Peyer's patch (tissue), 4 donors: ENCODE measurements around the gene PYGB. TPM values are rescaled to one million over a fixed set of nuclear protein-coding genes. Genes with fewer than 3 reads are reported as not detected.

Source experiments
- DNase-seq, 3 donors: peaks; one replicate each; pipeline ENCODE4 v3.0.0-alpha.2; 2017 to 2019
- H3K27ac ChIP-seq, 4 donors: fragments of 200-600 bp; sonication (generic); one replicate each; pipeline ENCODE4 v1.5.1; 2016 to 2019
- H3K27me3 ChIP-seq, 2 donors: fragments of 200-600 bp; sonication (generic); one replicate each; pipeline ENCODE4 v1.5.1; 2019
- H3K36me3 ChIP-seq, 3 donors: fragments of 200-600 bp; sonication (generic); one replicate each; pipeline ENCODE4 v1.5.1; 2016 to 2019
- H3K4me1 ChIP-seq, 4 donors: fragments of 200-600 bp; sonication (generic); one replicate each; pipeline ENCODE4 v1.5.1; 2016 to 2019
- H3K4me3 ChIP-seq, 4 donors: fragments of 200-600 bp; sonication (generic); 1 replicate in 3 of 4; 2 replicates in 1 of 4; pipeline ENCODE4 v1.5.1; 2016 to 2019; ENCODE audit warnings: mild to moderate bottlenecking in 1 of 4
- H3K9me3 ChIP-seq, 4 donors: fragments of 200-600 bp; sonication (generic); one replicate each; pipeline ENCODE4 v1.5.1; 2016 to 2019; ENCODE audit warnings: mild to moderate bottlenecking in 1 of 4
- CTCF ChIP-seq, 6 experiments: fragments of 450-650 bp in 4 of 6; fragments of 200-600 bp in 2 of 6; sonication (generic) in 1 of 6; IDR thresholded peaks; one replicate each; pipeline ENCODE4 v1.5.1; 2017 to 2019; ENCODE audit warnings: antibody characterized with exemption in 6 of 6, mild to moderate bottlenecking in 3 of 6, moderate library complexity in 1 of 6
- POLR2A ChIP-seq, 2 donors: fragments of 450-650 bp; IDR thresholded peaks; one replicate each; pipeline ENCODE4 v1.5.1; 2017; ENCODE audit warnings: antibody characterized with exemption in 2 of 2, mild to moderate bottlenecking in 2 of 2, moderate library complexity in 2 of 2
- total RNA-seq, 4 donors: library from RNA; depleted of rRNA; stranded (reverse); fragments of >200 nt; gene quantifications; one replicate each; pipeline ENCODE4 v1.1.0, GENCODE V29; 2016

The PYGB gene
- total RNA-seq, 4 donors from 2014 or later: 88.3 to 154 (median 124) TPM

- Histone ChIP-seq H3K4me1 (peaks cover 0 to 5% (median 0%) of the 10 kb centered on the region in 4 donors), H3K27ac (peak overlapping the region in 1 of 4 donors; percentile 18), H3K9me3 (no peaks in the 10 kb centered on the region), H3K27me3 (no peaks in the 10 kb centered on the region), H3K36me3 (peaks cover 0 to 12% (median 0%) of the 10 kb centered on the region in 3 donors), H3K4me3 (no peak overlapping the region)
- TF ChIP-seq POLR2A (IDR thresholded peaks at IDR 0.05) (no peak), CTCF (IDR thresholded peaks at IDR 0.05) (no peak)
- no peak for DNase-seq
Measured at GRCh38 chr20:25204550-25205276, 43.2 kb upstream of the PYGB start.

- no peak for DNase-seq
- Histone ChIP-seq H3K27me3 (no peaks in the 10 kb centered on the region), H3K36me3 (peaks cover 0 to 19% (median 0%) of the 10 kb centered on the region in 3 donors), H3K4me1 (no peaks in the 10 kb centered on the region), H3K4me3 (no peak overlapping the region), H3K27ac (peak overlapping the region in 1 of 4 donors; percentile 18), H3K9me3 (no peaks in the 10 kb centered on the region)
- TF ChIP-seq CTCF (IDR thresholded peaks at IDR 0.05): no peak
- no peak for TF ChIP-seq POLR2A (IDR thresholded peaks at IDR 0.05)
Measured at GRCh38 chr20:25205277-25206062, 42.4 kb upstream of the PYGB start.

GRCh38 chr20:25206063-25206403 is 41.9 kb upstream of the PYGB start:
- Histone ChIP-seq H3K4me1 (no peaks in the 10 kb centered on the region), H3K27me3 (no peaks in the 10 kb centered on the region), H3K9me3 (no peaks in the 10 kb centered on the region), H3K27ac (no peak overlapping the region), H3K4me3 (no peak overlapping the region), H3K36me3 (peaks cover 0 to 25% (median 0%) of the 10 kb centered on the region in 3 donors)
- no peak for DNase-seq
- TF ChIP-seq CTCF (IDR thresholded peaks at IDR 0.05): no peak
- TF ChIP-seq POLR2A (IDR thresholded peaks at IDR 0.05): no peak

GRCh38 chr20:25206548-25206947 is 41.3 kb upstream of the PYGB start:
- Histone ChIP-seq H3K27ac (no peak overlapping the region), H3K4me1 (no peaks in the 10 kb centered on the region), H3K27me3 (no peaks in the 10 kb centered on the region), H3K9me3 (no peaks in the 10 kb centered on the region), H3K36me3 (peaks cover 0 to 30% (median 0%) of the 10 kb centered on the region in 3 donors), H3K4me3 (no peak overlapping the region)
- TF ChIP-seq CTCF (IDR thresholded peaks at IDR 0.05): no peak
- TF ChIP-seq POLR2A (IDR thresholded peaks at IDR 0.05): no peak
- DNase-seq: no peak

GRCh38 chr20:25207149-25207959 is 40.5 kb upstream of the PYGB start:
- H3K27me3 ChIP-seq: no peaks in the 10 kb centered on the region
- no peak for DNase-seq
- H3K27ac ChIP-seq: no peak overlapping the region
- H3K9me3 ChIP-seq: no peaks in the 10 kb centered on the region
- no peaks in the 10 kb centered on the region for H3K4me1 ChIP-seq
- H3K4me3 ChIP-seq: no peak overlapping the region
- TF ChIP-seq CTCF (IDR thresholded peaks at IDR 0.05) (no peak), POLR2A (IDR thresholded peaks at IDR 0.05) (no peak)
- H3K36me3 ChIP-seq: peaks cover 0 to 38% (median 0%) of the 10 kb centered on the region in 3 donors
